OCI-LY7 (cell line): ENCODE measurements around the gene TRAPPC4. TPM values are rescaled to one million over a fixed set of nuclear protein-coding genes. Genes with fewer than 3 reads are reported as not detected.
A peak's percentile ranks its signal among the peaks of the same experiment; 100 is the strongest.

Source experiments
- BruUV-seq: library from RNA; stranded (reverse); fragments of 400-500 nt; replicated peaks from 2 replicates; lab custom pipeline; 2021; lab: Mats Ljungman, UMichigan
- CTCF ChIA-PET: fragments of 300-600 bp; sonication (Branson Sonifier 250); formaldehyde crosslinking; loops from one replicate; lab custom pipeline; 2022; ENCODE audit warnings: antibody characterized with exemption; ENCODE audit not compliant: unreplicated experiment; lab: Charles Lee
- POLR2A ChIA-PET: fragments of 300-600 bp; sonication (Branson Sonifier 250); formaldehyde crosslinking; loops from one replicate; lab custom pipeline; 2022; ENCODE audit warnings: antibody characterized with exemption; lab: Charles Lee
- DNase-seq: peaks from one replicate; pipeline ENCODE4 v3.0.0-alpha.2; 2015; ENCODE audit warnings: low spot score
- H2AFZ ChIP-seq: fragments of 200-600 bp; sonication (generic), shearing (Covaris generic); 2 replicates; pipeline ENCODE4 v1.6.1; 2014; ENCODE audit warnings: mild to moderate bottlenecking, antibody characterized with exemption, low read length, moderate library complexity
- H3K27ac ChIP-seq: fragments of 200-600 bp; sonication (generic); 2 replicates; pipeline ENCODE4 v1.5.1; 2014; ENCODE audit warnings: mixed run types, low read depth, mild to moderate bottlenecking, moderate library complexity, low read length, inconsistent platforms; ENCODE audit not compliant: poor library complexity, severe bottlenecking
- H3K36me3 ChIP-seq: fragments of 200-600 bp; sonication (generic); 2 replicates; pipeline ENCODE4 v1.6.1; 2014; ENCODE audit warnings: mild to moderate bottlenecking, antibody characterized with exemption, low read length, moderate library complexity, mixed read lengths; ENCODE audit not compliant: insufficient read depth
- H3K4me1 ChIP-seq: fragments of 200-600 bp; sonication (generic); 2 replicates; pipeline ENCODE4 v1.5.1; 2014; ENCODE audit warnings: mild to moderate bottlenecking, low read length; ENCODE audit not compliant: insufficient read depth, poor library complexity, severe bottlenecking
- H3K4me2 ChIP-seq: fragments of 200-600 bp; sonication (generic); 2 replicates; pipeline ENCODE4 v1.6.1; 2014; ENCODE audit warnings: mild to moderate bottlenecking, low read length
- H3K4me3 ChIP-seq: fragments of 200-600 bp; sonication (generic); 2 replicates; pipeline ENCODE4 v1.5.1; 2014; ENCODE audit warnings: mild to moderate bottlenecking, low read depth, low read length; ENCODE audit not compliant: poor library complexity, severe bottlenecking
- H3K79me2 ChIP-seq: fragments of 200-600 bp; sonication (generic); 2 replicates; pipeline ENCODE4 v1.6.1; 2016; ENCODE audit warnings: low read depth, mild to moderate bottlenecking, low read length, moderate library complexity, mixed read lengths; ENCODE audit not compliant: insufficient read depth
- H3K9me2 ChIP-seq: fragments of 200-600 bp; sonication (generic); 2 replicates; pipeline ENCODE4 v1.6.1; 2016; ENCODE audit warnings: mild to moderate bottlenecking, low read length, mixed read lengths; ENCODE audit not compliant: insufficient read depth
- H3K9me3 ChIP-seq: fragments of 200-600 bp; sonication (generic); 2 replicates; pipeline ENCODE4 v1.6.1; 2014; ENCODE audit warnings: mild to moderate bottlenecking, mixed run types, low read length, mixed read lengths
- H4K20me1 ChIP-seq: fragments of 200-600 bp; sonication (generic); 2 replicates; pipeline ENCODE4 v1.6.1; 2014; ENCODE audit warnings: mild to moderate bottlenecking, antibody characterized with exemption, low read length, moderate library complexity, mixed read lengths; ENCODE audit not compliant: insufficient read depth
- EZH2phosphoT487 ChIP-seq: fragments of 200-600 bp; sonication (generic); IDR thresholded peaks from 2 replicates; pipeline ENCODE4 v1.6.1; 2018; ENCODE audit warnings: low read depth, borderline replicate concordance, mild to moderate bottlenecking, mixed run types, antibody characterized with exemption, low read length, moderate library complexity, mixed read lengths
- intact Hi-C: fragments of 100-400 bp; cut with micrococcal nuclease; formaldehyde crosslinking; loops from one replicate; pipeline ENCODE4 v1.10.0; 2022; ENCODE audit not compliant: unreplicated experiment
- total RNA-seq, 2 experiments: library from RNA; depleted of rRNA in 1 of 2; stranded (reverse); fragments of >200 nt in 1 of 2; shearing (Covaris generic) in 1 of 2; gene quantifications; 2 replicates each; pipeline ENCODE4 v1.2.3, GENCODE V29; 2014 to 2022
- TF ChIP-seq, protein P1 (sequence below): fragments of 200-600 bp; sonication (generic); conservative IDR thresholded peaks from 2 replicates; pipeline ENCODE4 v1.5.1; 2014; ENCODE audit warnings: mild to moderate bottlenecking, antibody characterized with exemption, low read length, moderate library complexity, mixed read lengths

The TRAPPC4 gene
- total RNA-seq, 2 experiments from 2014 or later, result 58.5 to 64.3 TPM

DNA sequence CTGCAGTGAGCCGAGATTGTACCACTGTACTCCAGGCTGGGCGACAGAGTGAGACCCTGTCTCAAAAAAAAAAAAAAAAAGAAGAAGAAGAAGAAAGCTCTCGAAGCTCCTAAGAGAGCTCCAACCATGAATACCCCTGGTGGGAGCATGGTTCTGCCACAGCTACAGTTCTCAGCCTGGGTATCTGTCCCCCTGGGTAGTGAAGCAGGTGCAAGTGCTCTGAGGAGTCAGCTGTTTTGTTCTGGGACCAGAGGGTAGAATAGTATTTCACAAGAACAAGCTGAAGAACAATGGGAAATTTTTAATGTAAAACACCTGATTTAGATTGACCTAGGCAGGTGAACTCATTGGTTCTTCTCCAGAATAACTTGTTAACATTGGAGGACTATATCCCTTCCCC lies 42.7 kb downstream of the TRAPPC4 start:
- Histone ChIP-seq H3K79me2 (peaks cover 11% of the 10 kb centered on the region; the same call in 1 of the 2 replicates), H3K4me1 (peaks cover 16% of the 10 kb centered on the region), H4K20me1 (no peaks in the 10 kb centered on the region), H3K4me2 (no peak overlapping the region), H3K36me3 (no peaks in the 10 kb centered on the region), H2AFZ (no peak overlapping the region), H3K9me2 (no peaks in the 10 kb centered on the region), H3K27ac (no peak overlapping the region), H3K9me3 (no peaks in the 10 kb centered on the region), H3K4me3 (no peak overlapping the region)
- BruUV-seq, result no TSS peak
- ChIA-PET CTCF (no interaction called here), POLR2A (interaction anchor here (0.5 to 0.6 kb wide), 3 partner anchors 11 to 54 kb away, joined by 3 to 4 read pairs (median 4); partner anchors contain the start of gene HMBS)
- no peak for DNase-seq
- TF ChIP-seq, protein P1, sequence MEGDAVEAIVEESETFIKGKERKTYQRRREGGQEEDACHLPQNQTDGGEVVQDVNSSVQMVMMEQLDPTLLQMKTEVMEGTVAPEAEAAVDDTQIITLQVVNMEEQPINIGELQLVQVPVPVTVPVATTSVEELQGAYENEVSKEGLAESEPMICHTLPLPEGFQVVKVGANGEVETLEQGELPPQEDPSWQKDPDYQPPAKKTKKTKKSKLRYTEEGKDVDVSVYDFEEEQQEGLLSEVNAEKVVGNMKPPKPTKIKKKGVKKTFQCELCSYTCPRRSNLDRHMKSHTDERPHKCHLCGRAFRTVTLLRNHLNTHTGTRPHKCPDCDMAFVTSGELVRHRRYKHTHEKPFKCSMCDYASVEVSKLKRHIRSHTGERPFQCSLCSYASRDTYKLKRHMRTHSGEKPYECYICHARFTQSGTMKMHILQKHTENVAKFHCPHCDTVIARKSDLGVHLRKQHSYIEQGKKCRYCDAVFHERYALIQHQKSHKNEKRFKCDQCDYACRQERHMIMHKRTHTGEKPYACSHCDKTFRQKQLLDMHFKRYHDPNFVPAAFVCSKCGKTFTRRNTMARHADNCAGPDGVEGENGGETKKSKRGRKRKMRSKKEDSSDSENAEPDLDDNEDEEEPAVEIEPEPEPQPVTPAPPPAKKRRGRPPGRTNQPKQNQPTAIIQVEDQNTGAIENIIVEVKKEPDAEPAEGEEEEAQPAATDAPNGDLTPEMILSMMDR, result no peak
- no peak for TF ChIP-seq EZH2phosphoT487
- intact Hi-C loops, result no loop called here

DNA sequence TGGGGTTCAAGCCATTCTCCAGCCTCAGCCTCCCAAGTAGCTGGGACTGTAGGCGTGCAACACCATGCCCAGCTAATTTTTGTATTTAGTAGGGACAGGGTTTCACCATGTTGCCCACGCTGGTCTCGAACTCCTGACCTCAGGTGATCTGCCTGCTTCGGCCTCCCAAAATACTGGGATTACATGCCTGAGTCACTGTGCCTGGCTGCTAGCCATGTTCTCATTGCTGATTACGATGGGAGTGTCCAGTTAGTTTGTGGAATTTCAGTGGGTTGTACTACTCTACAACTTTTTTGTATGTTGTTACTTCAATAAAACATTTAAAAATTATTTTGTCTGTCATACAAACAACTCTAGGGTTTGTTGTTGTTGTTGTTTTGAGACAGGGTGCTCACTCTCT lies 44.2 kb downstream of the TRAPPC4 start:
- TF ChIP-seq EZH2phosphoT487, result no peak
- TF ChIP-seq, protein P1, result no peak
- Histone ChIP-seq H3K27ac (no peak overlapping the region), H2AFZ (no peak overlapping the region), H3K4me3 (no peak overlapping the region), H3K36me3 (no peaks in the 10 kb centered on the region), H3K4me2 (no peak overlapping the region), H3K4me1 (peaks cover 23% of the 10 kb centered on the region), H3K9me3 (no peaks in the 10 kb centered on the region), H4K20me1 (no peaks in the 10 kb centered on the region), H3K79me2 (peaks cover 14% of the 10 kb centered on the region), H3K9me2 (no peaks in the 10 kb centered on the region)
- ChIA-PET POLR2A (interaction anchor here (0.8 kb wide), 1 partner anchor 30 kb away, joined by 4 read pairs; no protein-coding TSS in a partner anchor), CTCF (no interaction called here)
- DNase-seq, result no peak
- BruUV-seq, result no TSS peak
- intact Hi-C loops, result no loop called here

DNA sequence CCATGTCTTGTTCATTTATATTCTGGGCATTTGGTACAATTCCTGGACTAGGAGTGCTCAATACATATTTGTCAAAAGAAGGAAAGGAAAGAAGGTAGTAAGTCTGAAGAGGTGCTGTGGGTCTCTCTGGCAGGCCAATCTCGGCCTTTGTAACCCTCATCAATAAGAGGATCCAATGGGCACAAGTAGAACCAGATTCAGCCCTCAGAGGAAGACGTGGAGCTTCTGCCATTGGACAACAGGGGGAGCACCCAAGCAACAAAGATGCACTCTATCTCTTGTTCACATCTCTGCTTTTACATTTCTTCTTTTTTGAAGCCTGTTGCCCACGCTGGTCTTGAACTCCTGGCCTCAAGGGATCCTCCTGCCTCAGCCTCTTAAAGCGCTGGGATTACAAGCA lies 46.8 kb downstream of the TRAPPC4 start:
- peak; percentile 61 for DNase-seq
- Histone ChIP-seq H3K9me2 (no peaks in the 10 kb centered on the region), H2AFZ (no peak overlapping the region), H4K20me1 (no peaks in the 10 kb centered on the region), H3K4me3 (no peak overlapping the region), H3K36me3 (peaks cover 7% of the 10 kb centered on the region; the same call in 1 of the 2 replicates), H3K9me3 (no peaks in the 10 kb centered on the region), H3K79me2 (peaks cover 25% of the 10 kb centered on the region), H3K4me1 (peaks cover 23% of the 10 kb centered on the region), H3K4me2 (no peak overlapping the region; the same call in 1 of the 2 replicates), H3K27ac (no peak overlapping the region)
- ChIA-PET POLR2A (interaction anchor here (1.0 kb wide), 1 partner anchor 22 kb away, joined by 3 read pairs; no protein-coding TSS in a partner anchor), CTCF (interaction anchor here (1.0 kb wide), 1 partner anchor 18 kb away, joined by 4 read pairs; no protein-coding TSS in a partner anchor)
- TF ChIP-seq, protein P1, result peak; percentile 83
- TF ChIP-seq EZH2phosphoT487, result no peak
- BruUV-seq, result no TSS peak
- intact Hi-C loops, result loop anchor here (1.0 to 5.0 kb wide), 2 partner anchors 35 to 257 kb away; no protein-coding TSS in a partner anchor
